ENCODE results near the gene ATP6V0E2. TPM values are rescaled to one million over a fixed set of nuclear protein-coding genes. Genes with fewer than 3 reads are reported as not detected.

Gene ATP6V0E2
- polyA plus RNA-seq, 2 of the 4 experiments (the other 2 are of a cell fraction): 17.3 to 44.9 TPM

DNA sequence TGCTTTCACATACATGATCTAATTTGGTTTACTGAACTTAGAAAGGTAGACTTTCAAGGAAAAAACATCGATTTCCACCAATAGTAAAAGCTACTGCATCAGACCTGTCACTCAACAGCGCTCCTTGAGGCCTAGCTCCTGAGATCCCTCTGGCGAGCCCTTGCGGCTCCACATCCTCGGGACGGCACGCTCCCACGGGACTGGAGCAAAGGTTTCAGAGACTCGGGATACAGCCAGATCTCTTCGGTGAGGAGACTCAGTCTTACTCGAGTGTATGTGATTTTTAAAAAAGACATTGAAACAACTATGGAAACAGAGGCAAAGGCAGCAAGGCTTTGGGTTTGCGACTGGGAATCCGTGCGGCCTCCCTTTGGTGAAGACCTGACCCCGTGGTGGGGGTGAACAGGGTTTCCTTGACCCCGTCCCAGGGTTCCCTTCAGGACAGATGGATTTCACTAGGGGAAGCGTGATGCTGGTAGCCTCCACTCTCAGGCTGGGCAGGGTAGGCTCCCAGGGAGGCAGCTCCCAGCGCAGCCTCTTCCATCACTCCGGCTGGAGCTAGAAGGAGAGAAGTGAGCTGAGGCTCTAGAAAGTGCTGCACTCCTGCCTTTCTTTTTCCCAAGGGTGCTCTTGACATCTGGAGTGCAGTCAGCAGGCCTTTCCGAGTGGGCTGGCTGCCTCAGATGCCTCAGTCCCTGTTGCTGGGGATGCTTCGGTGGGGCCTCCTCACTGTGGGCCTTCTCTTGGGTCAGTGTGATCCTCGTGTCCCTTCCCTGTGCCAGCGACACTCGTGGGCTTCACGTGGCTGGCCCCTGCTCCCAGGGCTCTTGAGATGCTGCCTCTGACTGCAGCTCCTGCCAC is 5.8 kb upstream of the ATP6V0E2 start:
- Histone ChIP-seq H3K4me1 (peaks cover 5% of the 10 kb centered on the region; the same call in 1 of the 3 replicates), H3K27ac (no peak overlapping the region), H3K4me3 (no peak overlapping the region), H3K4me2 (no peak overlapping the region), H3K9me3 (no peaks in the 10 kb centered on the region)
- no peak for TF ChIP-seq CBX8 (IDR thresholded peaks at IDR 0.05)
- TF ChIP-seq POLR2A (IDR thresholded peaks at IDR 0.05; ENCODE audit: low read length): no peak
- TF ChIP-seq, protein P1, sequence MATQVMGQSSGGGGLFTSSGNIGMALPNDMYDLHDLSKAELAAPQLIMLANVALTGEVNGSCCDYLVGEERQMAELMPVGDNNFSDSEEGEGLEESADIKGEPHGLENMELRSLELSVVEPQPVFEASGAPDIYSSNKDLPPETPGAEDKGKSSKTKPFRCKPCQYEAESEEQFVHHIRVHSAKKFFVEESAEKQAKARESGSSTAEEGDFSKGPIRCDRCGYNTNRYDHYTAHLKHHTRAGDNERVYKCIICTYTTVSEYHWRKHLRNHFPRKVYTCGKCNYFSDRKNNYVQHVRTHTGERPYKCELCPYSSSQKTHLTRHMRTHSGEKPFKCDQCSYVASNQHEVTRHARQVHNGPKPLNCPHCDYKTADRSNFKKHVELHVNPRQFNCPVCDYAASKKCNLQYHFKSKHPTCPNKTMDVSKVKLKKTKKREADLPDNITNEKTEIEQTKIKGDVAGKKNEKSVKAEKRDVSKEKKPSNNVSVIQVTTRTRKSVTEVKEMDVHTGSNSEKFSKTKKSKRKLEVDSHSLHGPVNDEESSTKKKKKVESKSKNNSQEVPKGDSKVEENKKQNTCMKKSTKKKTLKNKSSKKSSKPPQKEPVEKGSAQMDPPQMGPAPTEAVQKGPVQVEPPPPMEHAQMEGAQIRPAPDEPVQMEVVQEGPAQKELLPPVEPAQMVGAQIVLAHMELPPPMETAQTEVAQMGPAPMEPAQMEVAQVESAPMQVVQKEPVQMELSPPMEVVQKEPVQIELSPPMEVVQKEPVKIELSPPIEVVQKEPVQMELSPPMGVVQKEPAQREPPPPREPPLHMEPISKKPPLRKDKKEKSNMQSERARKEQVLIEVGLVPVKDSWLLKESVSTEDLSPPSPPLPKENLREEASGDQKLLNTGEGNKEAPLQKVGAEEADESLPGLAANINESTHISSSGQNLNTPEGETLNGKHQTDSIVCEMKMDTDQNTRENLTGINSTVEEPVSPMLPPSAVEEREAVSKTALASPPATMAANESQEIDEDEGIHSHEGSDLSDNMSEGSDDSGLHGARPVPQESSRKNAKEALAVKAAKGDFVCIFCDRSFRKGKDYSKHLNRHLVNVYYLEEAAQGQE (IDR thresholded peaks at IDR 0.05): no peak
- no peak for TF ChIP-seq CEBPB (IDR thresholded peaks at IDR 0.05)
- FAIRE-seq (no peak), DNase-seq (ENCODE audit: low read depth in 1 of 2, low spot score in 1 of 2) (no peak), ATAC-seq (no peak)
- ChIA-PET POLR2A (interaction anchor here (0.9 kb wide), 1 partner anchor 14 kb away, joined by 4 read pairs; no protein-coding TSS in a partner anchor), CTCF (interaction anchor here (1.3 to 2.1 kb wide), 3 partner anchors 9 to 18 kb away, joined by 5 to 7 read pairs (median 5); no protein-coding TSS in a partner anchor)
- WGBS (ENCODE audit: missing lambda C conversion rate): 81% methylated on average over 25 of the region's 25 CpGs

DNA sequence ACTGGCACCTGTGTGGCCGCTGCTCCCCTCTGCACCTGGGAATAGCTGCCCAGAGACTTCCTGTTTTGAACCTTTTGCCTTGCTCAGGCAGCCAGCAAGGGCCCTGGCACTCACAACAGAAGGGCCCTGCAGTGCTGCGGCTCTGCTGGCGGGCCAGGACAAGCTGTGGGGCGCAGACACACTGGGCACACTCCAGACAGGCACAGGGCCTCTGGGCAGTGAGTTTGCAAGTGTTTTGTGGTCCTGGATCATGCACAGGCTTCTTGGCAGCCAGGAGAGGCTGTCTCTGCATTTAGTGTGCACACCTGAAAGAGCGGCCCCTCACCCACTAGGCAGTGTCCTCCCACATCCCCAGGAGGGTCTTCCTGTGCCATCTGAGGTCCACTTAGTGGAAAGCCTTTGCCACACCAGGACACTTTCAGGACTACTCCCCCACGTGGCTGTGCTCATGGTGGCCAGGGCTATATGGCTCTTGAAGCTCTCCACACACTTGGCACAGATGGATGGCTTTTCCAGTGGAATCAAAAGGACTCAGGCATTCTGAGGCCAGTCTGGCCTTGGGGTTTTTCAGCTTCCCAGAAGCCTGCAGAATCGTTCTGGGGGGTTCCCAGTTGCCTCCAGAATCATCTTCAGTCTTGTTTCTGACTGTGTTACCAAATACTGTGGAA is 5.0 kb upstream of the ATP6V0E2 start:
- FAIRE-seq (no peak), DNase-seq (ENCODE audit: low read depth in 1 of 2, low spot score in 1 of 2) (no peak), ATAC-seq (no peak)
- TF ChIP-seq BHLHE40 (IDR thresholded peaks at IDR 0.05; ENCODE audit: low read depth, low read length) (no peak), MYC (IDR thresholded peaks at IDR 0.05; ENCODE audit: borderline replicate concordance, low read length) (no peak)
- H3K4me2 ChIP-seq: no peak overlapping the region
- no peaks in the 10 kb centered on the region for H3K9me3 ChIP-seq
- H3K4me1 ChIP-seq: peaks cover 5% of the 10 kb centered on the region; the same call in 1 of the 3 replicates
- ChIA-PET CTCF (interaction anchor here (1.3 to 2.1 kb wide), 3 partner anchors 10 to 19 kb away, joined by 5 to 7 read pairs (median 5); no protein-coding TSS in a partner anchor), POLR2A (no interaction called here)
- H3K4me3 ChIP-seq: no peak overlapping the region
- H3K27ac ChIP-seq: no peak overlapping the region
- 14% methylated on average over 2 of the region's 7 CpGs for WGBS (ENCODE audit: missing lambda C conversion rate)

DNA sequence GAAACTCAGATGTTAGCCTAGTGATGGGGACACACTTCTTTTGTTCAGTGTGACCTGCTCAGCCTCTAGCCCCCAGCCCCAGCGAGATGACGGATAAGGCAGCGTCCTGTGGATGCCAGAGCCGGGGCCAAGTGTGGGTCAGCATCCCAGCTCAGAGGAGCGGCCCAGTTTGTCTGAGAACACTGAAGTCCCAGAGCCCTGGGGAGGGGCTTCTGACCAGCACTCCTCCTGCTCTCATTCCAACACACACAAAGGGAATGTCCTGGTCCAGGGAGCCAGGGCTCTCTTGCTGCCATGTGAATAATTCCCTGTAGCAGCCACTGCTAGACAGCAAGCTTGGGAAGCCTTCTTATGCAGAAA is 4.5 kb upstream of the ATP6V0E2 start:
- no peak for FAIRE-seq
- DNase-seq (ENCODE audit: low read depth in 1 of 2, low spot score in 1 of 2): no peak
- 84% methylated on average over 5 of the region's 5 CpGs for WGBS (ENCODE audit: missing lambda C conversion rate)
- peaks cover 5% of the 10 kb centered on the region; the same call in 1 of the 3 replicates for H3K4me1 ChIP-seq
- POLR2A ChIA-PET: no interaction called here
- ATAC-seq: no peak
- CTCF ChIA-PET: interaction anchor here (0.6 to 1.3 kb wide), 2 partner anchors 10 to 115 kb away, joined by 4 to 5 read pairs; no protein-coding TSS in a partner anchor
- no peak overlapping the region for H3K4me2 ChIP-seq
- no peak overlapping the region for H3K27ac ChIP-seq
- no peak for TF ChIP-seq HOXB5 (CRISPR knock-in tag; IDR thresholded peaks at IDR 0.05)
- TF ChIP-seq, protein P2, sequence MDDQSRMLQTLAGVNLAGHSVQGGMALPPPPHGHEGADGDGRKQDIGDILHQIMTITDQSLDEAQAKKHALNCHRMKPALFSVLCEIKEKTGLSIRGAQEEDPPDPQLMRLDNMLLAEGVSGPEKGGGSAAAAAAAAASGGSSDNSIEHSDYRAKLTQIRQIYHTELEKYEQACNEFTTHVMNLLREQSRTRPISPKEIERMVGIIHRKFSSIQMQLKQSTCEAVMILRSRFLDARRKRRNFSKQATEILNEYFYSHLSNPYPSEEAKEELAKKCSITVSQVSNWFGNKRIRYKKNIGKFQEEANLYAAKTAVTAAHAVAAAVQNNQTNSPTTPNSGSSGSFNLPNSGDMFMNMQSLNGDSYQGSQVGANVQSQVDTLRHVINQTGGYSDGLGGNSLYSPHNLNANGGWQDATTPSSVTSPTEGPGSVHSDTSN (IDR thresholded peaks at IDR 0.05): no peak
- TF ChIP-seq POLR2AphosphoS2 (conservative IDR thresholded peaks at IDR 0.05; ENCODE audit: low read length): no peak
- no peak for TF ChIP-seq MYC (IDR thresholded peaks at IDR 0.05; ENCODE audit: borderline replicate concordance, low read length)
- no peak for TF ChIP-seq RNF2 (IDR thresholded peaks at IDR 0.05; ENCODE audit: borderline replicate concordance, low read depth)
- no peak for TF ChIP-seq POLR2A (IDR thresholded peaks at IDR 0.05; ENCODE audit: low read length)
- no peak for TF ChIP-seq CHD4 (IDR thresholded peaks at IDR 0.05; ENCODE audit: borderline replicate concordance)
- TF ChIP-seq, protein P3, sequence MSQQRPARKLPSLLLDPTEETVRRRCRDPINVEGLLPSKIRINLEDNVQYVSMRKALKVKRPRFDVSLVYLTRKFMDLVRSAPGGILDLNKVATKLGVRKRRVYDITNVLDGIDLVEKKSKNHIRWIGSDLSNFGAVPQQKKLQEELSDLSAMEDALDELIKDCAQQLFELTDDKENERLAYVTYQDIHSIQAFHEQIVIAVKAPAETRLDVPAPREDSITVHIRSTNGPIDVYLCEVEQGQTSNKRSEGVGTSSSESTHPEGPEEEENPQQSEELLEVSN (IDR thresholded peaks at IDR 0.05; ENCODE audit: borderline replicate concordance, low read depth): no peak
- H3K4me3 ChIP-seq: no peak overlapping the region
- H3K9me3 ChIP-seq: no peaks in the 10 kb centered on the region
